Measurements from ENCODE around the gene SGCD. TPM values are rescaled to one million over a fixed set of nuclear protein-coding genes. Genes with fewer than 3 reads are reported as not detected.

The SGCD gene
- polyA plus RNA-seq, 1 donor (not counting 4 experiments of a cell fraction or from before 2014, with no cell fraction given) = not detected

DNA sequence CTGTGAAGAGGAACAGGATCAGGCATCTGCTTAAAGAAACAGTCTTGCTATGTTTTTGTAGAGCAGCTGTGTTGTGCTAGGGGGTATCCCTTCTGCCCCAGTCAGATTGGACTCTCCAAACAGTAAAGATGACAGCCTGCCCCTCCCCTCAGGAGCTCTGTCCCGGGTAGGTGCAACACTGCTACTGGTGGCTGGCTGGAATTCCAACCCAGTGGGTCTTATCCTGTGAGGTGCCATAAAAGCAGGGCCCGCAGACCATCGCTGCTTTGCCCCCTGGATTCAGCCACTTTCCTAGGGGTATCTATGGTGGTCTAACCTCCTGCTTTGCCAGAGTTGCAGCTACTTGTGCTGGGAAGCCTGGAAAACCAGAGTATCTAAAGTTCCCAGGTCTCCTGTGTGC is 408.5 kb downstream of the SGCD start:
- no peaks in the 10 kb centered on the region for H3K27me3 ChIP-seq (ENCODE audit: control insufficient read depth, extremely low read depth, insufficient read depth, low read length)
- no peak for FAIRE-seq
- dilution Hi-C loops (cut with MboI; ENCODE audit: extremely low pct_ligation_motif_present, low sequenced_read_pairs) = no loop called here
- H3K9ac ChIP-seq (ENCODE audit: control insufficient read depth, extremely low read depth, insufficient read depth, low read length) = no peak overlapping the region
- H3K79me2 ChIP-seq (ENCODE audit: control insufficient read depth, insufficient read depth, low read length) = no peaks in the 10 kb centered on the region
- no peaks in the 10 kb centered on the region for H4K20me1 ChIP-seq (ENCODE audit: control insufficient read depth, extremely low read depth, insufficient read depth, low read length)
- H3K4me2 ChIP-seq (ENCODE audit: control insufficient read depth, extremely low read depth, insufficient read depth, low read depth, low read length) = no peak overlapping the region
- no peak overlapping the region for H2AFZ ChIP-seq (ENCODE audit: control insufficient read depth, low read length)
- no peak overlapping the region for H3K27ac ChIP-seq (ENCODE audit: control insufficient read depth, insufficient read depth, low read length)
- H3K4me1 ChIP-seq (ENCODE audit: control insufficient read depth, extremely low read depth, insufficient read depth, low read length) = no peaks in the 10 kb centered on the region
- TF ChIP-seq, protein P1, sequence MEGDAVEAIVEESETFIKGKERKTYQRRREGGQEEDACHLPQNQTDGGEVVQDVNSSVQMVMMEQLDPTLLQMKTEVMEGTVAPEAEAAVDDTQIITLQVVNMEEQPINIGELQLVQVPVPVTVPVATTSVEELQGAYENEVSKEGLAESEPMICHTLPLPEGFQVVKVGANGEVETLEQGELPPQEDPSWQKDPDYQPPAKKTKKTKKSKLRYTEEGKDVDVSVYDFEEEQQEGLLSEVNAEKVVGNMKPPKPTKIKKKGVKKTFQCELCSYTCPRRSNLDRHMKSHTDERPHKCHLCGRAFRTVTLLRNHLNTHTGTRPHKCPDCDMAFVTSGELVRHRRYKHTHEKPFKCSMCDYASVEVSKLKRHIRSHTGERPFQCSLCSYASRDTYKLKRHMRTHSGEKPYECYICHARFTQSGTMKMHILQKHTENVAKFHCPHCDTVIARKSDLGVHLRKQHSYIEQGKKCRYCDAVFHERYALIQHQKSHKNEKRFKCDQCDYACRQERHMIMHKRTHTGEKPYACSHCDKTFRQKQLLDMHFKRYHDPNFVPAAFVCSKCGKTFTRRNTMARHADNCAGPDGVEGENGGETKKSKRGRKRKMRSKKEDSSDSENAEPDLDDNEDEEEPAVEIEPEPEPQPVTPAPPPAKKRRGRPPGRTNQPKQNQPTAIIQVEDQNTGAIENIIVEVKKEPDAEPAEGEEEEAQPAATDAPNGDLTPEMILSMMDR (optimal IDR thresholded peaks at IDR 0.05 in 1 of 3, IDR thresholded peaks at IDR 0.05 in 1 of 3, conservative IDR thresholded peaks at IDR 0.05 in 1 of 3; ENCODE audit: extremely low read depth in 1 of 3, insufficient read depth in 2 of 3, low read length in 3 of 3) = no peak
- no peak for TF ChIP-seq EZH2 (IDR thresholded peaks at IDR 0.05; ENCODE audit: low read length)
- H3K9me1 ChIP-seq (ENCODE audit: control insufficient read depth, extremely low read depth, insufficient read depth, low read length) = no peaks in the 10 kb centered on the region
- no peak for DNase-seq (ENCODE audit: low read depth, low spot score)
- H3K9me3 ChIP-seq (ENCODE audit: control insufficient read depth, low read depth, low read length) = no peaks in the 10 kb centered on the region
- no peaks in the 10 kb centered on the region for H3K36me3 ChIP-seq (ENCODE audit: control insufficient read depth in 2 of 2, extremely low read depth in 1 of 2, insufficient read depth in 2 of 2, low read length in 2 of 2)
- no peak overlapping the region for H3K4me3 ChIP-seq (ENCODE audit: control insufficient read depth in 2 of 3, extremely low read depth in 1 of 3, insufficient read depth in 2 of 3, low read depth in 1 of 3, low read length in 3 of 3)

DNA sequence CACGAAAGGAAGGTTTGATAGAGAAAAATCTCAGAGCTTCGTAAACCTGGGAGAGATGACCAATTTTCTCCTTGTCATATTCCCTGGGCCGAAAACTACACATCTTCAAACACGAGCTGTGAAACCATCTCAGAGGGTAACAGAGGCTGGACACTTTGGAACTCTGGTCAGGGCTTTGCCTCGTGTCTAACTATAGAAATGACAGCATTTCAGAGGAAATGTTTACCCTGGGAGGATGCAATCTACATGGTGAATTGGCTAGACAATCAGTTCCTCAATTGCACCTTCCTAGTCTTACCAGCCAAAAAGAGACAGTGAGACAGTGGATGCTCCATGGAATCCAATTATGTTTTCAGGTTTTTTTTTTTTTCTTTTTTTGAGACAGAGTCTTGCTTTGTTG is 414.6 kb downstream of the SGCD start:
- dilution Hi-C loops (cut with MboI; ENCODE audit: extremely low pct_ligation_motif_present, low sequenced_read_pairs) = no loop called here
- Histone ChIP-seq H3K9me3 (ENCODE audit: control insufficient read depth, low read depth, low read length) (no peaks in the 10 kb centered on the region), H3K79me2 (ENCODE audit: control insufficient read depth, insufficient read depth, low read length) (no peaks in the 10 kb centered on the region), H3K4me2 (ENCODE audit: control insufficient read depth, extremely low read depth, insufficient read depth, low read depth, low read length) (no peak overlapping the region), H4K20me1 (ENCODE audit: control insufficient read depth, extremely low read depth, insufficient read depth, low read length) (no peaks in the 10 kb centered on the region), H3K4me1 (ENCODE audit: control insufficient read depth, extremely low read depth, insufficient read depth, low read length) (no peaks in the 10 kb centered on the region), H2AFZ (ENCODE audit: control insufficient read depth, low read length) (no peak overlapping the region), H3K27ac (ENCODE audit: control insufficient read depth, insufficient read depth, low read length) (no peak overlapping the region), H3K4me3 (ENCODE audit: control insufficient read depth in 2 of 3, extremely low read depth in 1 of 3, insufficient read depth in 2 of 3, low read depth in 1 of 3, low read length in 3 of 3) (no peak overlapping the region), H3K27me3 (ENCODE audit: control insufficient read depth, extremely low read depth, insufficient read depth, low read length) (no peaks in the 10 kb centered on the region), H3K36me3 (ENCODE audit: control insufficient read depth in 2 of 2, extremely low read depth in 1 of 2, insufficient read depth in 2 of 2, low read length in 2 of 2) (no peaks in the 10 kb centered on the region), H3K9ac (ENCODE audit: control insufficient read depth, extremely low read depth, insufficient read depth, low read length) (no peak overlapping the region), H3K9me1 (ENCODE audit: control insufficient read depth, extremely low read depth, insufficient read depth, low read length) (no peaks in the 10 kb centered on the region)
- no peak for TF ChIP-seq EZH2 (IDR thresholded peaks at IDR 0.05; ENCODE audit: low read length)
- TF ChIP-seq, protein P1 (optimal IDR thresholded peaks at IDR 0.05 in 1 of 3, IDR thresholded peaks at IDR 0.05 in 1 of 3, conservative IDR thresholded peaks at IDR 0.05 in 1 of 3; ENCODE audit: extremely low read depth in 1 of 3, insufficient read depth in 2 of 3, low read length in 3 of 3) = no peak
- FAIRE-seq (no peak), DNase-seq (ENCODE audit: low read depth, low spot score) (no peak)
